Caco-2 (cell line): Measurements from ENCODE around the gene MBOAT2. TPM values are rescaled to one million over a fixed set of nuclear protein-coding genes. Genes with fewer than 3 reads are reported as not detected.

ENCODE experiments used
- BruUV-seq: library from RNA; stranded (reverse); fragments of 400-500 nt; replicated peaks from 2 replicates; lab custom pipeline; 2021; lab: Mats Ljungman, UMichigan
- CTCF ChIA-PET: fragments of 300-600 bp; sonication (Branson Sonifier 250); formaldehyde crosslinking; loops from one replicate; lab custom pipeline; 2022; ENCODE audit warnings: antibody characterized with exemption; lab: Charles Lee
- POLR2A ChIA-PET: fragments of 300-600 bp; sonication (Branson Sonifier 250); formaldehyde crosslinking; loops from one replicate; lab custom pipeline; 2022; ENCODE audit warnings: antibody characterized with exemption; lab: Charles Lee
- DNase-seq, 2 experiments: peaks; one replicate each; pipeline versions ENCODE4 v3.0.0 to v3.0.0-alpha.2; 2020 to 2022
- H3K27me3 ChIP-seq: replicated peaks from 2 replicates; pipeline ENCODE4 v1.6.0; 2011; ENCODE audit warnings: low read length; ENCODE audit not compliant: control insufficient read depth, insufficient read depth
- H3K36me3 ChIP-seq: 2 replicates; pipeline ENCODE4 v1.5.1; 2011; ENCODE audit warnings: low read length; ENCODE audit not compliant: control insufficient read depth, insufficient read depth
- H3K4me1 ChIP-seq: fragments of 250-450 bp; sonication (Bioruptor Pico); 2 replicates; pipeline ENCODE4 v1.5.1; 2020; ENCODE audit warnings: mild to moderate bottlenecking
- H3K4me3 ChIP-seq: 2 replicates; pipeline ENCODE4 v1.5.1; 2011; ENCODE audit warnings: low read depth, mild to moderate bottlenecking, control low read depth, low read length
- H3K9me3 ChIP-seq: fragments of 250-450 bp; sonication (Bioruptor Pico); 2 replicates; pipeline ENCODE4 v1.5.1; 2020; ENCODE audit warnings: mild to moderate bottlenecking, moderate library complexity
- H3K27ac Mint-ChIP-seq: one replicate; pipeline ENCODE4 v1.8.0; 2022; ENCODE audit warnings: mixed read lengths; ENCODE audit not compliant: unreplicated experiment
- H3K27me3 Mint-ChIP-seq: one replicate; pipeline ENCODE4 v1.8.0; 2022; ENCODE audit warnings: mixed read lengths; ENCODE audit not compliant: insufficient read depth, unreplicated experiment
- H3K36me3 Mint-ChIP-seq: one replicate; pipeline ENCODE4 v1.8.0; 2022; ENCODE audit warnings: mild to moderate bottlenecking, mixed read lengths; ENCODE audit not compliant: insufficient read depth, unreplicated experiment
- H3K4me1 Mint-ChIP-seq: one replicate; pipeline ENCODE4 v1.8.0; 2022; ENCODE audit warnings: low read depth, mixed read lengths; ENCODE audit not compliant: unreplicated experiment
- H3K4me3 Mint-ChIP-seq: one replicate; pipeline ENCODE4 v1.8.0; 2022; ENCODE audit warnings: mild to moderate bottlenecking, moderate library complexity, mixed read lengths; ENCODE audit not compliant: unreplicated experiment
- H3K9me3 Mint-ChIP-seq: one replicate; pipeline ENCODE4 v1.8.0; 2022; ENCODE audit warnings: mixed read lengths; ENCODE audit not compliant: unreplicated experiment
- intact Hi-C: fragments of 100-400 bp; cut with micrococcal nuclease; formaldehyde crosslinking; loops from one replicate; pipeline ENCODE4 v1.10.0; 2022; ENCODE audit not compliant: unreplicated experiment
- total RNA-seq: library from RNA; stranded (reverse); gene quantifications from 2 replicates; pipeline ENCODE4 v1.2.3, GENCODE V29; 2022
- TF ChIP-seq, protein P1 (sequence below), 2 experiments: fragments of 200-600 bp in 1 of 2; IDR thresholded peaks; 1 replicate in 1 of 2; 2 replicates in 1 of 2; pipeline versions ENCODE4 v1.5.1 to v1.8.0; 2011 to 2022; ENCODE audit warnings: antibody characterized with exemption in 1 of 2, control low read depth in 1 of 2, inconsistent platforms in 1 of 2, low read depth in 1 of 2, low read length in 1 of 2, mild to moderate bottlenecking in 1 of 2, moderate library complexity in 1 of 2; ENCODE audit not compliant: insufficient read depth in 1 of 2, severe bottlenecking in 1 of 2, unreplicated experiment in 1 of 2

MBOAT2 gene
- total RNA-seq, 1 experiment from 2014 or later = 12.6 TPM

DNA sequence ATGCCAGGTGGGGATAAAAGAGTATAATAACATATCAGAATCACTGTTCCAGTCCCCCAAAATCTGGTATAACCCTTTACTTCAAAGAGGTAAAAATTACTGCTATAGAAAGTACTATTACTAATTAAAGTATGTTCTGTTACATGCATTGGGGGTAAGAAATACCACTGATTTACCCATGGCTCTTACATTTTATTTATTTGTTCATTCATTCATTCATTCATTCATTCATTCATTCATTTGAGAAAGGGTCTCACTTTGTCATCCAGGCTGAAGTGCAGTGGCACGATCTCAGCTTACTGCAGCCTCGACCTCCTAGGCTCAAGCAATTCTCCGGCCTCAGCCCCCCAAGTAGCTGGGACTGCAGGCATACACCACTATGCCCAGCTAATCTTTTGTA lies 74.4 kb downstream of the MBOAT2 start:
- H3K4me3 Mint-ChIP-seq = no peak overlapping the region
- no peaks in the 10 kb centered on the region for H3K4me1 Mint-ChIP-seq
- BruUV-seq = no TSS peak
- intact Hi-C loops = no loop called here
- ChIA-PET CTCF (no interaction called here), POLR2A (no interaction called here)
- Histone ChIP-seq H3K9me3 (no peaks in the 10 kb centered on the region), H3K36me3 (no peaks in the 10 kb centered on the region; the same call in 1 of the 2 replicates), H3K4me1 (no peaks in the 10 kb centered on the region), H3K27me3 (no peaks in the 10 kb centered on the region), H3K4me3 (no peak overlapping the region)
- H3K36me3 Mint-ChIP-seq = no peaks in the 10 kb centered on the region
- TF ChIP-seq, protein P1, sequence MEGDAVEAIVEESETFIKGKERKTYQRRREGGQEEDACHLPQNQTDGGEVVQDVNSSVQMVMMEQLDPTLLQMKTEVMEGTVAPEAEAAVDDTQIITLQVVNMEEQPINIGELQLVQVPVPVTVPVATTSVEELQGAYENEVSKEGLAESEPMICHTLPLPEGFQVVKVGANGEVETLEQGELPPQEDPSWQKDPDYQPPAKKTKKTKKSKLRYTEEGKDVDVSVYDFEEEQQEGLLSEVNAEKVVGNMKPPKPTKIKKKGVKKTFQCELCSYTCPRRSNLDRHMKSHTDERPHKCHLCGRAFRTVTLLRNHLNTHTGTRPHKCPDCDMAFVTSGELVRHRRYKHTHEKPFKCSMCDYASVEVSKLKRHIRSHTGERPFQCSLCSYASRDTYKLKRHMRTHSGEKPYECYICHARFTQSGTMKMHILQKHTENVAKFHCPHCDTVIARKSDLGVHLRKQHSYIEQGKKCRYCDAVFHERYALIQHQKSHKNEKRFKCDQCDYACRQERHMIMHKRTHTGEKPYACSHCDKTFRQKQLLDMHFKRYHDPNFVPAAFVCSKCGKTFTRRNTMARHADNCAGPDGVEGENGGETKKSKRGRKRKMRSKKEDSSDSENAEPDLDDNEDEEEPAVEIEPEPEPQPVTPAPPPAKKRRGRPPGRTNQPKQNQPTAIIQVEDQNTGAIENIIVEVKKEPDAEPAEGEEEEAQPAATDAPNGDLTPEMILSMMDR (IDR thresholded peaks at IDR 0.05; ENCODE audit: insufficient read depth in 1 of 2, low read depth in 1 of 2, low read length in 1 of 2, severe bottlenecking in 1 of 2, unreplicated experiment in 1 of 2) = no peak
- no peaks in the 10 kb centered on the region for H3K9me3 Mint-ChIP-seq
- no peak overlapping the region for H3K27ac Mint-ChIP-seq
- H3K27me3 Mint-ChIP-seq = no peaks in the 10 kb centered on the region
- no peak for DNase-seq

DNA sequence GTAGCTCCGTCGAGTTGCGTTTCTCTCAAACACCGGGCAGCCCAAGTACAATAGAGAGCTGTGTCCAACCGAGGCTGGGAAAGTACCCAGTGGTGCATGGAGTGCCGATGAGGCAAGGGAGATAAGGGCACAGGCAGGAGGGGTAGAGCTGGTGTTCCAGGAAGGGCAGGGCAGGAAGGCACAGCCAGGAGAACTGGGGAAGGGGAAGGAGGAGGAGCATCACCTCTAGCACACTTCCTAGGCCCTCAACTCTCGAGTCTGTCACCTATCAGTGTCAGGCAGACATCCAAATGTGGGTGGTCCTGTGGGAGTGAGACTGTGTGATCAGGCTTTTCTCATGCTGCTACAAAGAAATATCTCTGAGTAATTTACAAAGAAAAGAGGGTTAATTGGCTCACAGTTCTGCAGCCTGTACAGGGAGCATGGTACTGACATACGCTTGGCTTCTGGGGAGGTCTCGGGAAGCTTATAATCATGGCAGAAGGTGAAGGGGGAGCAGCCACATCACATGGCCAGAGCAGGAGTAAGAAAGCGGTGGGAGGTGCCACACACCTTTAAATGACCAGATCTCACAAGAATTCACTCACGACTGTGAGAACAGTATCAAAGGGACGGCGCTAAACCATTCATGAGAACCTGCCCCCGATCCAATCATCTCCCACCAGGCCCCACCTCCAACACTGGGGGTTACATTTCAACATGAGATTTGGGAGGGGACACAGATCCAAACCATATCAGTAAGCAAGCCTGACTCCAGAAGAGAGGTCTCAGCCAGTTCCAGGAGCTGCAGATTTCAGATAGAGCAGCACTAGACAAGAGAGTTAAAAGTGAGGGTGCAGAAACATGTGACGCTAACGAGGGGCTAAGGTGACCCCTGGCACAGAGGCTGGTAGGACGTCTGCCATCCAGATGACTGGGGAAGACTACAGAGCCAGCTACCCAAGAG lies 75.7 kb downstream of the MBOAT2 start:
- BruUV-seq = no TSS peak
- Histone ChIP-seq H3K36me3 (no peaks in the 10 kb centered on the region; the same call in 1 of the 2 replicates), H3K27me3 (no peaks in the 10 kb centered on the region), H3K9me3 (no peaks in the 10 kb centered on the region), H3K4me1 (no peaks in the 10 kb centered on the region), H3K4me3 (no peak overlapping the region)
- CTCF ChIA-PET = no interaction called here
- no peaks in the 10 kb centered on the region for H3K27me3 Mint-ChIP-seq
- no peaks in the 10 kb centered on the region for H3K36me3 Mint-ChIP-seq
- H3K4me3 Mint-ChIP-seq = no peak overlapping the region
- TF ChIP-seq, protein P1 (IDR thresholded peaks at IDR 0.05; ENCODE audit: insufficient read depth in 1 of 2, low read depth in 1 of 2, low read length in 1 of 2, severe bottlenecking in 1 of 2, unreplicated experiment in 1 of 2) = no peak
- DNase-seq = no peak
- no peaks in the 10 kb centered on the region for H3K4me1 Mint-ChIP-seq
- POLR2A ChIA-PET = no interaction called here
- no peaks in the 10 kb centered on the region for H3K9me3 Mint-ChIP-seq
- intact Hi-C loops = no loop called here
- H3K27ac Mint-ChIP-seq = no peak overlapping the region

DNA sequence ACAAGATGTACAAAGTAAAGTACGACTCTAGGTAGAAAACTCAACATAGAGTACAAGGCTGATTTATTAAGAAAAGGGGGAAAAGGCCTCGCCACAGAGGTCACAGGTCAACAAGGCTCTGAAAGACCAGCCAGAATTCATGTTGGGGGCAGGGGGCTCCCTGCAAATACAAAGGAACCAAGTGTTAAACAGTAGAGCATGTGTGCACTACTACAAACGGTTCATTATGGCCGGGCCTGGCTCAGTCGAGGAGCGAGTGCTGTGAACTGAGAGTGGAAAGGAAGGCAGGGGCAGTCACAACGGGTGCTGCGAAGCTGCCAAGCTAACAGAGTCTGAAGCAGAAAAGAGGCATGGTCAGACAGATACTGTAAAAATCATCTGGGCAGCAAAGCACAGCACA lies 77.1 kb downstream of the MBOAT2 start:
- H3K4me1 ChIP-seq = no peaks in the 10 kb centered on the region
- no peak overlapping the region for H3K4me3 Mint-ChIP-seq
- no peaks in the 10 kb centered on the region for H3K9me3 Mint-ChIP-seq
- BruUV-seq = no TSS peak
- H3K9me3 ChIP-seq = no peaks in the 10 kb centered on the region
- H3K27ac Mint-ChIP-seq = no peak overlapping the region
- CTCF ChIA-PET = no interaction called here
- DNase-seq = no peak
- H3K27me3 Mint-ChIP-seq = no peaks in the 10 kb centered on the region
- TF ChIP-seq, protein P1 (IDR thresholded peaks at IDR 0.05; ENCODE audit: insufficient read depth in 1 of 2, low read depth in 1 of 2, low read length in 1 of 2, severe bottlenecking in 1 of 2, unreplicated experiment in 1 of 2) = no peak
- no peaks in the 10 kb centered on the region for H3K27me3 ChIP-seq
- POLR2A ChIA-PET = no interaction called here
- no peaks in the 10 kb centered on the region; the same call in 1 of the 2 replicates for H3K36me3 ChIP-seq
- intact Hi-C loops = no loop called here
- H3K4me3 ChIP-seq = no peak overlapping the region
- peaks cover 6% of the 10 kb centered on the region for H3K4me1 Mint-ChIP-seq
- H3K36me3 Mint-ChIP-seq = no peaks in the 10 kb centered on the region
